Fibroblast of skin of scalp (primary cell): ENCODE data around the gene LYPD1.

ENCODE experiments used
- DNase-seq: peaks from one replicate; pipeline ENCODE4 v3.0.0-alpha.2; 2013

Gene LYPD1

DNA sequence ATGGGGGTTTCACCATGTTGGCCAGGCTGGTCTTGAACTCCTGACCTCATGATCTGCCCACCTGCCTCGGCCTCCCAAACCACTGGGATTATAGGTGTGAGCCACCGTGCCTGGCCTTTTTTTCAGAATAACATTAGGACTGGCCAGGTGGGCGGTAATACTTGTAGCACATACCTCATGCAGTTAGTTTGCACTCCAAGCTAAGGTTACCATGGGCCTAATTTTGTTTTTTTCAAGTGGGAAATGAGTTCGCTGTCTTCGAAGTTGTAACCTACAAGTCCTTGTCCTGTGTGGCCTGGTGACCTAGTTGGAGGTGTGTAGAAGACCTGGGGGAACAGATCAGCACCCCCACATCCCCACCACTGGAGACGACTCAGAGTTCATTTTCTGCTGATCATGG is 74.8 kb downstream of the LYPD1 start:
- no peak for DNase-seq
